ENCODE measurements around the gene CAPZA1.

DNA sequence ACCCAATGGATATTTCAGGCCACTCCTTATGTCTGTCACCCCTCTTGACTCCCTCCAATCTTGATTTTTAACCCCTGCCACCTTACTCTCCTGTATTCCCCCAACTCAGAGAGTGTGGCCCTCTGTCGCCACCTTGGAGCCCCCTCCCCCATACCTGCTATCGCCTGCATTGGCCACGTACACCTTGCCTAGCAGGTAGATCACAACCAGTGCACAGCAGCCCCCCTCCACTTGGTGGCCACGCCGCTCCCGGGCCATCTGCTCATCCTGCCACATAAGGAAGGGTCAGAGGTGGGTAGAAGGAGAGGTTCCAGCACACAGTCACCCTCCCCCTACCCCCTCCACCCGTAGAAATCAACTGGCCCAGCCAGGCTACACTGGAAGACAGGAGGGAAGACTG lies 92.6 kb downstream of the CAPZA1 start:
- TF ChIP-seq, protein P1, sequence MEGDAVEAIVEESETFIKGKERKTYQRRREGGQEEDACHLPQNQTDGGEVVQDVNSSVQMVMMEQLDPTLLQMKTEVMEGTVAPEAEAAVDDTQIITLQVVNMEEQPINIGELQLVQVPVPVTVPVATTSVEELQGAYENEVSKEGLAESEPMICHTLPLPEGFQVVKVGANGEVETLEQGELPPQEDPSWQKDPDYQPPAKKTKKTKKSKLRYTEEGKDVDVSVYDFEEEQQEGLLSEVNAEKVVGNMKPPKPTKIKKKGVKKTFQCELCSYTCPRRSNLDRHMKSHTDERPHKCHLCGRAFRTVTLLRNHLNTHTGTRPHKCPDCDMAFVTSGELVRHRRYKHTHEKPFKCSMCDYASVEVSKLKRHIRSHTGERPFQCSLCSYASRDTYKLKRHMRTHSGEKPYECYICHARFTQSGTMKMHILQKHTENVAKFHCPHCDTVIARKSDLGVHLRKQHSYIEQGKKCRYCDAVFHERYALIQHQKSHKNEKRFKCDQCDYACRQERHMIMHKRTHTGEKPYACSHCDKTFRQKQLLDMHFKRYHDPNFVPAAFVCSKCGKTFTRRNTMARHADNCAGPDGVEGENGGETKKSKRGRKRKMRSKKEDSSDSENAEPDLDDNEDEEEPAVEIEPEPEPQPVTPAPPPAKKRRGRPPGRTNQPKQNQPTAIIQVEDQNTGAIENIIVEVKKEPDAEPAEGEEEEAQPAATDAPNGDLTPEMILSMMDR (IDR thresholded peaks at IDR 0.05; ENCODE audit: poor library complexity): no peak
- TF ChIP-seq EZH2phosphoT487 (IDR thresholded peaks at IDR 0.05; ENCODE audit: low read depth, severe bottlenecking, unreplicated experiment) (no peak), EZH2 (IDR thresholded peaks at IDR 0.05; ENCODE audit: borderline replicate concordance) (no peak)

Measured in hepatocyte (in vitro differentiated cells).